HG03432 (cell line): ENCODE results near the gene USP36.
"Not testable (repeated sequence)": the region's sequence is repeated elsewhere in the genome, so short reads cannot be mapped to it uniquely, and the experiment has no call there.

Experiments used
- ATAC-seq: cut with Tn5 transposase; IDR thresholded peaks from one replicate; pipeline ENCODE4 v1.9.1; 2021; ENCODE audit warnings: mild to moderate bottlenecking, moderate library complexity; ENCODE audit not compliant: unreplicated experiment

USP36 gene

GRCh38 chr17:78873519-78874340 lies 33.1 kb upstream of the USP36 start:
- ATAC-seq, result no peak

GRCh38 chr17:78872486-78872885 lies 31.9 kb upstream of the USP36 start:
- no peak for ATAC-seq

- ATAC-seq, result no peak
Observed at GRCh38 chr17:78870621-78871020, 30.0 kb upstream of the USP36 start.

GRCh38 chr17:78868391-78868790 lies 27.8 kb upstream of the USP36 start:
- no peak for ATAC-seq

DNA sequence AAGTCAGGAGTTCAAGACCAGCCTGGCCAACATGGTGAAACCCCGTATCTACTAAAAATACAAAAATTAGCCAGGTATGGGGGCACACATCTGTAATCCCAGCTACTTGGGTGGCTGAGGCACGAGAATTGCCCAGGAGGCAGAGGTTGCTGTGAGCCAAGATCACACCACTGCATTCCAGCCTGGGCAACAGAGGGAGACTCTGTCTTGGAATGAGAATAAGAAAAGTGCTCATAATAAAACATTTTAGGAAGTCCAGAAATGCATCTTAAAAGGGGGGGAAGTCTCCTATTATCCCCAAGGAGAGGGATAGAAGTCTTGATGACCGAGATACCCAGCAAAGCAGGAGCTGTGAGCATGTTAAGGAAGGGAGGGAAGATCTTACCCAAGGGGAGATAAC lies 26.4 kb upstream of the USP36 start:
- ATAC-seq, result not testable (repeated sequence)

- no peak for ATAC-seq
Observed at GRCh38 chr17:78865682-78866390, 25.2 kb upstream of the USP36 start.

- no peak for ATAC-seq
Observed at GRCh38 chr17:78864117-78864516, 23.5 kb upstream of the USP36 start.

DNA sequence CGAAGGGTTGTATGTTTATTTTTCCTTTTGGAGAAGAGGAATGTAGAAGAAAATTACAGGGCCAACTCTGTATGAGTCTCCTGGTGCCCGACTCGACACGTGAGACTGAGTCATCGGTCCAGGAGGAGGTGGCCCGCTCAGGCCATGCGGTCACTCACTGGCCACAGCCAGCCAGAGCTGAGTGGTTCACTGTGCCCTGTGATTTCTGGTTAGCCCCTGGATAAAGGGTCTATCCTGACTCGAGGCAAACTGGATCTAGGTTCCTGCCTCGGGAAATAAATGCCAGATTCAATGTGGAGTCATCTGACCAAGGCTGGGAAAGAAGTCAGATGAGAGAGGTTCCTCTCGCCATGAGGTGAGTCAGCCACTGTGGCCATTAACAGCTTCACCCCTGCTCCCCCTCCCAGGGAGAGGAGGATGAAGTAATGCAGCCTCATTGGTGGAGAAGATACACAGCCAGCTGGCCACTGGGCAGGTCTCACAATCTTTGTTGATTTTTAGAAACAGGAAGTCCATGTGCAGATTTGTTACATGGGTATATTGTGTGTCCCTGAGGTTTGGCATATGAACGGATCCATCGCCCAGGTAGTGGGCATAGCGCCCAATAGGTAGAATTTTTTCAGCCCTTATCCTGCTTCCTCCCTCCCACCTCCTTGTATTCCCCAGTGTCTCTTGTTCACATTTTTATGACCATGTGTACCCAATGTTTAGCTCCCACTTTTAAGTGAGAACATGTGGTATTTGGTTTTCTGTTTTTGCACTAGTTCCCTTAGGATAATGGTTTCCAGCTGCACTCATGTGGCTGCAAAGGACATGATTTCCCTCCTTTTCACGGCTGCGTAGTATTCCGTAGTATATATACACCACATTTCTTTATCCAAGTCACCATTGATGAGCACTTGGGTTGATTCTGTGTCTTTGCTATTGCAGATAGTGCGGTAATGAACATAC lies 21.7 kb upstream of the USP36 start:
- ATAC-seq, result no peak

- no peak for ATAC-seq
Observed at GRCh38 chr17:78861229-78861628, 20.6 kb upstream of the USP36 start.

DNA sequence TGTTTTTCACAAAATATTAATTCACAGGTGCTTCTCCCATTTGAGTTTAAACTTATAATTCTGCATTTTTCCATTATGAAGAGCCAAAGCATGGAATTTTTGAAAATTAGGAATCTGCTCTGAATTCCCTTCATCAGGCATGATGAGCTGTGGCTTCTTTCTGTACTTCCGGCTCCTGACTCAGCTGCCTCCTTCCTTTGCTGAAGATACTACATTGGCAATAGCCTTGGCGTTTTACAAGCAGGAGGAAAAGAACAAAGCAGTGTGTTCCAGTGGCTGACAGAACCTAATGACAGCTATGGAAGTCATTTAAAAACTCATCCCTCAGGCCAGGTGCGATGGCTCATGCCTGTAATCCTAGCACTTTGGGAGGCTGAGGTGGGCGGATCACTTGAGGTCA lies 18.4 kb upstream of the USP36 start:
- no peak for ATAC-seq

- ATAC-seq, result no peak
Observed at GRCh38 chr17:78857266-78857665, 16.7 kb upstream of the USP36 start.

- no peak for ATAC-seq
Observed at GRCh38 chr17:78855561-78856165, 15.0 kb upstream of the USP36 start.

GRCh38 chr17:78854508-78854907 lies 13.9 kb upstream of the USP36 start:
- no peak for ATAC-seq

DNA sequence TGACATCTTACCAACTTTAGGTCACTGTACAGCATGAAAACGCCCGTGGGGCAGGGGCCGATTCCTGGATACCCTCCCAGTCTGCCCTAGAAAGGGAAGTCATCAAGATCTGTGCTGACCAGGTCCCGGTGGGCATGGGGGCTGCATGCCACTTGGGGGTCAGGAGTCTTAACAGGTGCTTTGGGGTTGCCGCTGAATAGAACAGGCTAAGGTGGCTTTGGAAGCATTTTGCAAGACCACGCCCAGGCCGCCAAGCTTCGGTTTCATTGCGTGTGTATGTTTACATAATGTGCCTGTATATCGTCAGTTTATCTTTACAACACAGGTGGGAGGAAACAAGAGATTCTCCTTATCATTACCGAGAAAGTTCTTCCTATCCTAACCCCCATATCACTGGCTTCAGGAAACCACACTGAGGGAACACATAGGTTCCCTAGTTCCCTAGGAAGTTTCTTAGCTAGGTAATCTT lies 13.3 kb upstream of the USP36 start:
- no peak for ATAC-seq

DNA sequence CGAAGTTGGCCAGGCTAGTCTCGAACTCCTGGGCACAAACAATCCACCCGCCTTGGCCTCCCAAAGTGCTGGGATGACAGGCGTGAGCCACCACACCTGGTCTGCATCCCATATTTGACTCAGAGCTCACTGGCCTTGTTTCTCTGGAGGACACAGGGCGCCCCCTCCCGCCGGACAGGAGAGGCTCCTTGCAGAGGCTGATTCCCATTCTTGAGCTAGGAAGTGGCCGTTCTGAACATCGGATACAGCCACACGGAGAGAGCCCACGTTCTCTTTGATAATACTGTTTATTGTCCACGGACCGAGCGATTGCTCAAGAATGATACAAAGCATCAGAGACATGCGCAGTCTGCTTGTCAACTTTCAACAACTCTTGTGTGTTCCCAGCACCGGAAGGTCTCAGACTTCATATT lies 12.1 kb upstream of the USP36 start:
- ATAC-seq, result no peak

DNA sequence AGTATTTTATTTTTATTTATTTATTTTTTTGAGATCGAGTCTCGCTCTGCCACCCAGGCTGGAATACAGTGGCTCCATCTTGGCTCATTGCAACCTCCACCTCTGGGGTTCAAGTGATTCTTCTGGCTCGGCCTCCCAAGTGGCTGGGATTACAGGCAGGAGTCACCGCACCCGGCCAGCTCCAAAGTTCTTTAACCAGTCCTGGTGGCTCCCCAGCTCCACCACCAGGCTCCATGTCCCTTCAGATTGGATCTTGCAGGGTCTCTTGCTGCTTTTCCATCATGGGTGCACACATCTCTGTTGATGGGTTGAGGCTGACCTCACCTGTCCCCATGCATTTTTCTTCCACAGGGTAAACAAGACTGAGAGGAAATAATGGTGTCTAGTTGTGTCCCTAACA lies 8.4 kb upstream of the USP36 start:
- ATAC-seq, result no peak

- ATAC-seq, result no peak
Observed at GRCh38 chr17:78847052-78847451, 6.4 kb upstream of the USP36 start.

DNA sequence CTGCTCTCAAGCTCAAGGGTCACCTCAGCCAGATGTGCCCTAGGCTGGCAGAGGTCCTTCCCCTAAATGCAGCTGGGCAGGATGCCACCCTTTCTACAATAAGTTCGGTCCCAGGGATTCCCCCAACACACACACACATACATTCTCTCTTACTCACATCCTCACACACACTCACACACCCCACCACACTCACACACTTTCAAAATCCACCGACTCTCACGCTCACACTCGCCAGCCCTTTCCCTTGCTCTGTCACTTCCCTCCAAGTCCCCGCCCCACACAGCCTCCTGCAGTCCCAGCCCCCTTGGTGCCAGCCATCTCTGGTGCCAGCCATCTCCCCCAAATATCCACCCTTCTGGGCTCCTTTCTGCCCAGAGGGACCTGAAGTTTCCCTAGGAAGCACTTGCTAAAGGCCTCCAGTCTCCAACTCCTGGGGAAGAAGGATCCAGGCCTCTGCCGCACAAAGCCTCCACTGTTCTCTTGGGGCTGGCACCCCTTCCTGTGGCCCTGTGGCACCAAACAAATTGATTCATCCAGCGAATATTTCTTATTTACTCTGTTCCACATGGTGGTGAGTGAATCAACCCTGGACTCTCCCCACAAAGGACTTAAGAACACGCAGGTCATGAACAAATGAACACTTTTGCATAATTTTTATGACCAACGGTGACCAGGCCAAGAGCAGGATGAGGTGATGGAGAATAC lies 3.8 kb upstream of the USP36 start:
- ATAC-seq, result no peak

GRCh38 chr17:78842881-78843565 lies 2.4 kb upstream of the USP36 start:
- ATAC-seq, result no peak

GRCh38 chr17:78840530-78840779 lies 159 bp downstream of the USP36 start:
- no peak for ATAC-seq
